Endodermal cell (in vitro differentiated cells): ENCODE data around the gene PLCH2. TPM values are rescaled to one million over a fixed set of nuclear protein-coding genes. Genes with fewer than 3 reads are reported as not detected.

Source experiments
- DNase-seq: peaks from one replicate; pipeline ENCODE4 v3.0.0-alpha.2; 2017
- H3K27ac ChIP-seq: 2 replicates; pipeline ENCODE4 v1.5.1; 2013; ENCODE audit warnings: mild to moderate bottlenecking, low read depth, low read length, moderate library complexity
- H3K27me3 ChIP-seq: 2 replicates; pipeline ENCODE4 v1.6.1; 2013; ENCODE audit warnings: mild to moderate bottlenecking, low read length, moderate library complexity; ENCODE audit not compliant: insufficient read depth, control insufficient read depth, poor library complexity, severe bottlenecking
- H3K36me3 ChIP-seq: 2 replicates; pipeline ENCODE4 v1.7.0; 2013; ENCODE audit warnings: mild to moderate bottlenecking, low read length, moderate library complexity; ENCODE audit not compliant: control insufficient read depth, insufficient read depth
- H3K4me1 ChIP-seq: one replicate; pipeline ENCODE4 v1.7.0; 2013; ENCODE audit warnings: low read length; ENCODE audit not compliant: control insufficient read depth, insufficient read depth
- H3K4me3 ChIP-seq: 2 replicates; pipeline ENCODE4 v1.5.1; 2013; ENCODE audit warnings: mild to moderate bottlenecking, low read length, moderate library complexity
- H3K9ac ChIP-seq: 2 replicates; pipeline ENCODE4 v1.6.1; 2013; ENCODE audit warnings: mild to moderate bottlenecking, low read length, moderate library complexity; ENCODE audit not compliant: poor library complexity, severe bottlenecking; ENCODE audit errors: extremely low read depth
- H3K9me3 ChIP-seq: 2 replicates; pipeline ENCODE4 v1.6.1; 2013; ENCODE audit warnings: mild to moderate bottlenecking, low read length, moderate library complexity; ENCODE audit not compliant: control insufficient read depth
- H3K27ac Mint-ChIP-seq: 2 replicates; pipeline ENCODE4 v1.8.0; 2020; ENCODE audit warnings: mixed read lengths
- H3K27me3 Mint-ChIP-seq: 2 replicates; pipeline ENCODE4 v1.8.0; 2021; ENCODE audit warnings: mild to moderate bottlenecking, mixed read lengths; ENCODE audit not compliant: insufficient read depth
- H3K36me3 Mint-ChIP-seq: 2 replicates; pipeline ENCODE4 v1.8.0; 2020; ENCODE audit warnings: low read depth, mixed read lengths
- H3K4me1 Mint-ChIP-seq: 2 replicates; pipeline ENCODE4 v1.8.0; 2020; ENCODE audit warnings: mixed read lengths
- H3K4me3 Mint-ChIP-seq: 2 replicates; pipeline ENCODE4 v1.8.0; 2020; ENCODE audit warnings: mild to moderate bottlenecking, moderate library complexity, mixed read lengths
- H3K9me3 Mint-ChIP-seq: 2 replicates; pipeline ENCODE4 v1.8.0; 2020; ENCODE audit warnings: mild to moderate bottlenecking, mixed read lengths
- CTCF ChIP-seq: fragments of 200-600 bp; sonication (generic); conservative IDR thresholded peaks from 2 replicates; pipeline ENCODE4 v1.5.0; 2021; ENCODE audit warnings: antibody characterized with exemption, mild to moderate bottlenecking
- WGBS, 2 experiments: methylation state at CpG; one replicate each; pipeline versions ENCODE4 v1.1.5 to v1.1.7; 2013; ENCODE audit warnings: missing lambda C conversion rate in 2 of 2, mixed read lengths in 1 of 2; ENCODE audit not compliant: insufficient coverage in 1 of 2, insufficient read length in 1 of 2; 5-methylcytosine and 5-hydroxymethylcytosine counted together
- total RNA-seq, 2 donors: library from RNA; stranded (reverse); fragmentation: NEBNext Ultra II Directional in 1 of 2; extraction: Animal tissue kit (Norgen Biotek cat#: 25700) in 1 of 2; gene quantifications; 2 replicates in 1 of 2; 3 replicates in 1 of 2; pipeline ENCODE4 v1.2.1, GENCODE V29; 2021

The PLCH2 gene
- total RNA-seq, 2 donors from 2014 or later: 0.18 to 0.31 TPM

- H3K4me3 ChIP-seq: no peak overlapping the region
- no peak for TF ChIP-seq CTCF
- Mint-ChIP-seq H3K36me3 (no peaks in the 10 kb centered on the region), H3K27me3 (no peaks in the 10 kb centered on the region), H3K9me3 (peaks cover 10% of the 10 kb centered on the region), H3K4me3 (no peak overlapping the region), H3K4me1 (no peaks in the 10 kb centered on the region), H3K27ac (no peak overlapping the region)
- H3K27ac ChIP-seq: no peak overlapping the region
- H3K9ac ChIP-seq: no peak overlapping the region
- H3K27me3 ChIP-seq: no peaks in the 10 kb centered on the region
- WGBS, 2 experiments: 88% methylated on average over 10 to 19 of the region's 19 CpGs
- no peak for DNase-seq
- no peaks in the 10 kb centered on the region for H3K9me3 ChIP-seq
- H3K4me1 ChIP-seq: no peaks in the 10 kb centered on the region
- H3K36me3 ChIP-seq: no peaks in the 10 kb centered on the region
Measured at GRCh38 chr1:2493218-2493617, 17.1 kb downstream of the PLCH2 start.

- H3K4me3 Mint-ChIP-seq: no peak overlapping the region
- H3K9me3 Mint-ChIP-seq: peaks cover 5% of the 10 kb centered on the region
- no peaks in the 10 kb centered on the region for H3K36me3 ChIP-seq
- no peak for DNase-seq
- WGBS, 2 experiments: 94 to 95% methylated on average over 7 to 24 of the region's 24 CpGs
- no peaks in the 10 kb centered on the region for H3K4me1 ChIP-seq
- no peaks in the 10 kb centered on the region for H3K27me3 ChIP-seq
- no peaks in the 10 kb centered on the region for H3K27me3 Mint-ChIP-seq
- H3K4me3 ChIP-seq: no peak overlapping the region
- no peaks in the 10 kb centered on the region for H3K9me3 ChIP-seq
- H3K9ac ChIP-seq: no peak overlapping the region
- no peaks in the 10 kb centered on the region for H3K4me1 Mint-ChIP-seq
- TF ChIP-seq CTCF: no peak
- H3K27ac Mint-ChIP-seq: no peak overlapping the region
- no peak overlapping the region for H3K27ac ChIP-seq
- no peaks in the 10 kb centered on the region for H3K36me3 Mint-ChIP-seq
Measured at GRCh38 chr1:2493691-2494322, 17.7 kb downstream of the PLCH2 start.

- H3K27me3 ChIP-seq: no peaks in the 10 kb centered on the region
- H3K36me3 ChIP-seq: no peaks in the 10 kb centered on the region
- H3K4me1 ChIP-seq: no peaks in the 10 kb centered on the region
- Mint-ChIP-seq H3K4me3 (no peak overlapping the region), H3K9me3 (no peaks in the 10 kb centered on the region), H3K27ac (no peak overlapping the region), H3K27me3 (no peaks in the 10 kb centered on the region), H3K36me3 (no peaks in the 10 kb centered on the region), H3K4me1 (no peaks in the 10 kb centered on the region)
- no peak overlapping the region for H3K9ac ChIP-seq
- H3K27ac ChIP-seq: no peak overlapping the region
- no peak for TF ChIP-seq CTCF
- no peaks in the 10 kb centered on the region for H3K9me3 ChIP-seq
- WGBS, 2 experiments: 84 to 87% methylated on average over 18 to 19 of the region's 19 CpGs
- DNase-seq: no peak
- H3K4me3 ChIP-seq: no peak overlapping the region
Measured at GRCh38 chr1:2494323-2494693, 18.2 kb downstream of the PLCH2 start.
